ENCODE results near the gene NF2.

DNA sequence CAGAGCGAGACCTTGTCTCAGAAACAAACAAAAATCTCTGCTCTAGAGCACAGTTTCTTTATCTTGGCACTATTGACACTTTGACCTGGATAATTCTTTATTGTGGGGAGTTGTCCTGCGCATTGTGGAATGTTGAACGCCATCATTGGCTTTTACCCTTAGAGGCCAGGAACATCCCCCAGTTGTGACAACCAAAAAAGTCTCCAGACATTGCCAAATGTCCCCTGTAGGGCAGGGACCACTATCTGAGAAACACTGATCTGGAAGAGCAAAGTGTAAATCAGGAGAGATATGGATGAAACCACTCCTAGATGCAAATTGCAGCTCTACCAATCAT lies 4.8 kb upstream of the NF2 start:
- TF ChIP-seq, protein P1, sequence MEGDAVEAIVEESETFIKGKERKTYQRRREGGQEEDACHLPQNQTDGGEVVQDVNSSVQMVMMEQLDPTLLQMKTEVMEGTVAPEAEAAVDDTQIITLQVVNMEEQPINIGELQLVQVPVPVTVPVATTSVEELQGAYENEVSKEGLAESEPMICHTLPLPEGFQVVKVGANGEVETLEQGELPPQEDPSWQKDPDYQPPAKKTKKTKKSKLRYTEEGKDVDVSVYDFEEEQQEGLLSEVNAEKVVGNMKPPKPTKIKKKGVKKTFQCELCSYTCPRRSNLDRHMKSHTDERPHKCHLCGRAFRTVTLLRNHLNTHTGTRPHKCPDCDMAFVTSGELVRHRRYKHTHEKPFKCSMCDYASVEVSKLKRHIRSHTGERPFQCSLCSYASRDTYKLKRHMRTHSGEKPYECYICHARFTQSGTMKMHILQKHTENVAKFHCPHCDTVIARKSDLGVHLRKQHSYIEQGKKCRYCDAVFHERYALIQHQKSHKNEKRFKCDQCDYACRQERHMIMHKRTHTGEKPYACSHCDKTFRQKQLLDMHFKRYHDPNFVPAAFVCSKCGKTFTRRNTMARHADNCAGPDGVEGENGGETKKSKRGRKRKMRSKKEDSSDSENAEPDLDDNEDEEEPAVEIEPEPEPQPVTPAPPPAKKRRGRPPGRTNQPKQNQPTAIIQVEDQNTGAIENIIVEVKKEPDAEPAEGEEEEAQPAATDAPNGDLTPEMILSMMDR (IDR thresholded peaks at IDR 0.05; ENCODE audit: low read depth, low read length), result no peak
- no peak for TF ChIP-seq EZH2phosphoT487 (IDR thresholded peaks at IDR 0.05; ENCODE audit: low read depth)

Measured in OCI-LY3 (cell line).